K562 (cell line): Measurements from ENCODE around the gene ESD. TPM values are rescaled to one million over a fixed set of nuclear protein-coding genes. Genes with fewer than 3 reads are reported as not detected.

Experiments used
- ATAC-seq: fragments of 200-7000 bp; cut with Tn5 transposase; 3 replicates; pipeline ENCODE4 v1.9.1; 2020; ENCODE audit warnings: moderate library complexity
- BruUV-seq: library from RNA; stranded (reverse); fragments of 400-500 nt; replicated peaks from 2 replicates; lab custom pipeline; 2021; lab: Mats Ljungman, UMichigan
- CTCF ChIA-PET: fragments of 300-600 bp; formaldehyde crosslinking; extraction: SDS; loops from one replicate; lab custom pipeline; 2021; ENCODE audit warnings: low intra/inter-chr PET ratio; lab: Yijun Ruan, JAX
- POLR2A ChIA-PET: fragments of 300-600, 350-650 bp; sonication (Branson Sonifier 250); formaldehyde crosslinking; extraction: SDS; loops from one replicate; lab custom pipeline; 2021; ENCODE audit warnings: antibody characterized with exemption, inconsistent platforms; lab: Yijun Ruan, JAX
- DNase-seq, 4 experiments: peaks; one replicate each; pipeline versions ENCODE4 v3.0.0 to v3.0.0-alpha.2; 2011 to 2018; ENCODE audit warnings: low spot score in 3 of 4, mixed read lengths in 3 of 4; ENCODE audit errors: extremely low read depth in 1 of 4
- FAIRE-seq: peaks from 2 replicates; lab custom pipeline; 2011; peaks lifted over from hg19 to GRCh38; lab: Jason Lieb, UNC
- H2AFZ ChIP-seq: 2 replicates; pipeline ENCODE4 v1.6.0; 2011; ENCODE audit warnings: low read depth, low read length, control low read depth, inconsistent platforms
- H3K27ac ChIP-seq: fragments of 200-600 bp; 3 replicates; pipeline ENCODE4 v1.8.0; 2011; ENCODE audit warnings: low read depth, mild to moderate bottlenecking, control low read depth, inconsistent platforms, low read length, moderate library complexity, mixed read lengths; ENCODE audit errors: extremely low read depth
- H3K27me3 ChIP-seq, 2 experiments: fragments of 300-600 bp in 1 of 2; 2 replicates in 1 of 2; 3 replicates in 1 of 2; pipeline versions ENCODE4 v1.6.0 to v1.8.0; 2011; ENCODE audit warnings: inconsistent platforms in 2 of 2, low read length in 2 of 2, mild to moderate bottlenecking in 1 of 2, mixed read lengths in 1 of 2, moderate library complexity in 1 of 2; ENCODE audit not compliant: control insufficient read depth in 2 of 2, insufficient read depth in 2 of 2
- H3K36me3 ChIP-seq: fragments of 300-600 bp; 3 replicates; pipeline ENCODE4 v1.8.0; 2011; ENCODE audit warnings: mild to moderate bottlenecking, low read length, inconsistent platforms; ENCODE audit not compliant: control insufficient read depth, insufficient read depth
- H3K4me1 ChIP-seq, 2 experiments: fragments of 200-600 bp in 1 of 2; replicated peaks in 1 of 2; 2 replicates in 1 of 2; 3 replicates in 1 of 2; pipeline versions ENCODE4 v1.5.1 to v1.8.0; 2011; ENCODE audit warnings: inconsistent platforms in 2 of 2, low read length in 2 of 2, mild to moderate bottlenecking in 1 of 2, mixed read lengths in 1 of 2, moderate library complexity in 1 of 2; ENCODE audit not compliant: control insufficient read depth in 2 of 2, insufficient read depth in 2 of 2
- H3K4me2 ChIP-seq: 2 replicates; pipeline ENCODE4 v1.6.1; 2011; ENCODE audit warnings: low read length, control low read depth, inconsistent platforms, mixed read lengths; ENCODE audit not compliant: insufficient read depth
- H3K4me3 ChIP-seq: fragments of 200-600 bp; sonication (generic), shearing (Covaris generic); 2 replicates; pipeline ENCODE4 v1.5.1; 2016; ENCODE audit warnings: control low read depth, inconsistent platforms
- H3K79me2 ChIP-seq: fragments of 200-600 bp; 3 replicates; pipeline ENCODE4 v1.8.0; 2011; ENCODE audit warnings: low read length, inconsistent platforms; ENCODE audit not compliant: control insufficient read depth, insufficient read depth
- H3K9ac ChIP-seq, 2 experiments: 2 replicates each; pipeline versions ENCODE4 v1.6.0 to v1.6.1; 2011; ENCODE audit warnings: low read depth in 2 of 2, low read length in 2 of 2, control low read depth in 1 of 2, inconsistent platforms in 1 of 2, mild to moderate bottlenecking in 1 of 2, mixed read lengths in 1 of 2; ENCODE audit not compliant: insufficient read depth in 1 of 2
- H3K9me1 ChIP-seq: one replicate; pipeline ENCODE4 v1.6.0; 2011; ENCODE audit warnings: inconsistent platforms, mild to moderate bottlenecking, low read length, moderate library complexity; ENCODE audit not compliant: control insufficient read depth, insufficient read depth
- H3K9me3 ChIP-seq: replicated peaks from 2 replicates; pipeline ENCODE4 v1.5.1; 2011; ENCODE audit warnings: low read depth, low read length, inconsistent platforms; ENCODE audit not compliant: control insufficient read depth, insufficient read depth
- H4K20me1 ChIP-seq: replicated peaks from 2 replicates; pipeline ENCODE4 v1.6.1; 2011; ENCODE audit warnings: low read length, inconsistent platforms, mixed read lengths; ENCODE audit not compliant: control insufficient read depth, insufficient read depth
- HDAC1 ChIP-seq, 2 experiments: fragments of 450-650 bp; IDR thresholded peaks; 2 replicates each; pipeline ENCODE4 v1.6.1; 2016 to 2017; ENCODE audit warnings: inconsistent platforms in 1 of 2, mild to moderate bottlenecking in 1 of 2, moderate library complexity in 1 of 2
- HSF4 ChIP-seq: fragments of 250-450 bp; sonication (Bioruptor Pico); IDR thresholded peaks from 2 replicates; pipeline ENCODE4 v2.1.2; 2022; ENCODE audit warnings: mild to moderate bottlenecking, moderate library complexity, borderline replicate concordance
- MCM2 ChIP-seq: fragments of 450-650 bp; IDR thresholded peaks from 2 replicates; pipeline ENCODE4 v1.6.1; 2017; ENCODE audit warnings: low read depth, mild to moderate bottlenecking
- NCOA2 ChIP-seq, 2 experiments: fragments of 450-650 bp; IDR thresholded peaks; 2 replicates each; pipeline ENCODE4 v1.6.1; 2018; ENCODE audit warnings: mild to moderate bottlenecking in 2 of 2, moderate library complexity in 1 of 2; ENCODE audit not compliant: partially characterized antibody in 2 of 2
- NCOA4 ChIP-seq: fragments of 450-650 bp; IDR thresholded peaks from 2 replicates; pipeline ENCODE4 v1.6.1; 2018; ENCODE audit warnings: mild to moderate bottlenecking; ENCODE audit not compliant: partially characterized antibody
- SRSF3 ChIP-seq: fragments of 200-400 bp; formaldehyde crosslinking; IDR thresholded peaks from 2 replicates; pipeline ENCODE4 v1.6.1; 2016; ENCODE audit warnings: mild to moderate bottlenecking, low read length, moderate library complexity; ENCODE audit not compliant: insufficient read depth
- YBX1 ChIP-seq: fragments of 450-650 bp; IDR thresholded peaks from 2 replicates; pipeline ENCODE4 v1.7.1; 2016; ENCODE audit warnings: mild to moderate bottlenecking
- WGBS: fragments of 100-300 bp; shearing (Covaris generic); methylation state at CpG from one replicate; pipeline ENCODE4 v1.1.6; 2016; ENCODE audit warnings: low coverage, mixed read lengths; ENCODE audit not compliant: insufficient coverage; ENCODE audit errors: missing lambda C conversion rate; 5-methylcytosine and 5-hydroxymethylcytosine counted together
- in situ Hi-C: fragments of 300-500 bp; cut with MboI; formaldehyde crosslinking; loops from 4 replicates; pipeline ENCODE4 v1.15.0; 2018; ENCODE audit warnings: inconsistent platforms, mixed read lengths
- intact Hi-C: fragments of 100-400 bp; cut with micrococcal nuclease; formaldehyde crosslinking; loops from 2 replicates; pipeline ENCODE4 v1.14.2; 2022
- polyA plus RNA-seq, 8 experiments: library from polyadenylated mRNA; depleted of rRNA in 4 of 8; stranded (reverse) in 5 of 8; unstranded in 3 of 8; fragments of >200 nt; fragmentation: Nextera tagmentation in 2 of 8; fragmentation: Illumina TruSeq in 1 of 8; extraction: Ambion mirVana in 2 of 8; extraction: Trizol in 1 of 8; gene quantifications; 2 replicates each; pipeline versions ENCODE4 v1.2.1 to v1.2.3, GENCODE V29; 2011 to 2014; ENCODE audit warnings: inconsistent platforms in 1 of 8, missing spikeins in 1 of 8
- total RNA-seq, 7 experiments: library from RNA; depleted of rRNA in 6 of 7; stranded (reverse); fragments of >200 nt in 6 of 7; fragmentation: Illumina TruSeq in 2 of 7; extraction: Trizol in 2 of 7; gene quantifications; 2 replicates each; pipeline versions ENCODE4 v1.2.1 to v1.2.3, GENCODE V29; 2011 to 2021; ENCODE audit warnings: low replicate concordance in 1 of 7
- TF ChIP-seq, protein P1 (sequence below): fragments of 250-450 bp; sonication (Bioruptor Pico); IDR thresholded peaks from 2 replicates; pipeline ENCODE4 v1.4.0; 2020; ENCODE audit warnings: mild to moderate bottlenecking, moderate library complexity
- TF ChIP-seq, protein P2 (sequence below), 2 experiments: fragments of 250-450 bp in 1 of 2; fragments of 450-650 bp in 1 of 2; sonication (Bioruptor Pico) in 1 of 2; IDR thresholded peaks; 2 replicates each; pipeline versions ENCODE4 v1.6.1 to v1.8.0; 2016 to 2021; ENCODE audit warnings: mild to moderate bottlenecking in 2 of 2, moderate library complexity in 2 of 2, missing compliant biosample characterization in 1 of 2, missing genetic modification characterization in 1 of 2

The ESD gene
- total and polyA plus RNA-seq, 9 of the 15 experiments (the other 6 are each of a cell fraction or from before 2014, with no cell fraction given) = 88.9 to 402 (median 232) TPM

DNA sequence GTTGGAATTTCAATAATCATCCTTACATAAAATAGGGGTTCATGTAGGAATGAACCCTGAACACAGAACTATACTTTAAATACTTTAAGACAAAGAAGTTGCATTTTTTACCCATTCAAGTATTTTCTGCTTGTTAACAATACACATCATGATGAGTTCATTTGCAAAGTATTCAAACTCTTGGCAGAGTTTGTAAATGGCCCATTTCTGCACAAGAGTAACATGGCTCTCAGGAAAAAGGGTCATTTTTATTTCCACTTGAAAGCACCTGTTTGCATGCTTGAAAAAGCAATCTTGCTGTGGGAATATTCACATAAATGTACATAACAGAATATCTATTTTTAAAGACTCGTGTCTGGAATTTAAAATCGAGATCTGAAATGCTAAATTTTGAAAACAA, 18.1 kb downstream of the ESD start:
- Histone ChIP-seq H3K27ac (no peak overlapping the region), H2AFZ (no peak overlapping the region), H3K27me3 (no peaks in the 10 kb centered on the region), H3K9me1 (no peaks in the 10 kb centered on the region), H3K4me2 (no peak overlapping the region)
- no TSS peak for BruUV-seq
- in situ Hi-C loops = no loop called here
- CTCF ChIA-PET = no interaction called here
- TF ChIP-seq, protein P1, sequence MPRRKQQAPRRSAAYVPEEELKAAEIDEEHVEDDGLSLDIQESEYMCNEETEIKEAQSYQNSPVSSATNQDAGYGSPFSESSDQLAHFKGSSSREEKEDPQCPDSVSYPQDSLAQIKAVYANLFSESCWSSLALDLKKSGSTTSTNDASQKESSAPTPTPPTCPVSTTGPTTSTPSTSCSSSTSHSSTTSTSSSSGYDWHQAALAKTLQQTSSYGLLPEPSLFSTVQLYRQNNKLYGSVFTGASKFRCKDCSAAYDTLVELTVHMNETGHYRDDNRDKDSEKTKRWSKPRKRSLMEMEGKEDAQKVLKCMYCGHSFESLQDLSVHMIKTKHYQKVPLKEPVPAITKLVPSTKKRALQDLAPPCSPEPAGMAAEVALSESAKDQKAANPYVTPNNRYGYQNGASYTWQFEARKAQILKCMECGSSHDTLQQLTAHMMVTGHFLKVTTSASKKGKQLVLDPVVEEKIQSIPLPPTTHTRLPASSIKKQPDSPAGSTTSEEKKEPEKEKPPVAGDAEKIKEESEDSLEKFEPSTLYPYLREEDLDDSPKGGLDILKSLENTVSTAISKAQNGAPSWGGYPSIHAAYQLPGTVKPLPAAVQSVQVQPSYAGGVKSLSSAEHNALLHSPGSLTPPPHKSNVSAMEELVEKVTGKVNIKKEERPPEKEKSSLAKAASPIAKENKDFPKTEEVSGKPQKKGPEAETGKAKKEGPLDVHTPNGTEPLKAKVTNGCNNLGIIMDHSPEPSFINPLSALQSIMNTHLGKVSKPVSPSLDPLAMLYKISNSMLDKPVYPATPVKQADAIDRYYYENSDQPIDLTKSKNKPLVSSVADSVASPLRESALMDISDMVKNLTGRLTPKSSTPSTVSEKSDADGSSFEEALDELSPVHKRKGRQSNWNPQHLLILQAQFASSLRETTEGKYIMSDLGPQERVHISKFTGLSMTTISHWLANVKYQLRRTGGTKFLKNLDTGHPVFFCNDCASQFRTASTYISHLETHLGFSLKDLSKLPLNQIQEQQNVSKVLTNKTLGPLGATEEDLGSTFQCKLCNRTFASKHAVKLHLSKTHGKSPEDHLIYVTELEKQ (CRISPR knock-in tag) = no peak
- no peak for TF ChIP-seq HSF4 (CRISPR knock-in tag)
- TF ChIP-seq YBX1 = no peak
- no peak for TF ChIP-seq NCOA4
- TF ChIP-seq NCOA2 (IDR thresholded peaks at IDR 0.05; ENCODE audit: partially characterized antibody in 2 of 2) = no peak
- TF ChIP-seq SRSF3 = no peak
- TF ChIP-seq, protein P2, sequence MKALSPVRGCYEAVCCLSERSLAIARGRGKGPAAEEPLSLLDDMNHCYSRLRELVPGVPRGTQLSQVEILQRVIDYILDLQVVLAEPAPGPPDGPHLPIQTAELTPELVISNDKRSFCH (CRISPR knock-in tag; IDR thresholded peaks at IDR 0.05) = no peak
- TF ChIP-seq, protein P2 (tag; IDR thresholded peaks at IDR 0.05) = no peak
- no peak for TF ChIP-seq HDAC1 (IDR thresholded peaks at IDR 0.05)
- TF ChIP-seq MCM2 = no peak
- TF ChIP-seq, all 486 proteins: peak for 0
- intact Hi-C loops = no loop called here
- FAIRE-seq (no peak), ATAC-seq (no peak), DNase-seq (no peak)
- peaks cover 88% of the 10 kb centered on the region for H3K36me3 ChIP-seq
- POLR2A ChIA-PET = no interaction called here
- 98% methylated on average over 2 of the region's 2 CpGs for WGBS
- no peaks in the 10 kb centered on the region for H3K4me1 ChIP-seq
- no peak overlapping the region for H3K4me3 ChIP-seq
- H3K79me2 ChIP-seq = no peaks in the 10 kb centered on the region
- H3K9me3 ChIP-seq = no peaks in the 10 kb centered on the region
- H4K20me1 ChIP-seq = no peaks in the 10 kb centered on the region
- H3K9ac ChIP-seq = no peak overlapping the region
